Endothelial cell of umbilical vein (primary cell): ENCODE data around the gene COQ8A.

Experiments used
- CTCF ChIP-seq, 2 donors: IDR thresholded peaks; 1 replicate in 1 of 2; 2 replicates in 1 of 2; pipeline ENCODE4 v1.5.1; 2011; ENCODE audit warnings: low read length in 2 of 2, mild to moderate bottlenecking in 2 of 2, moderate library complexity in 2 of 2, control low read depth in 1 of 2, inconsistent platforms in 1 of 2, low read depth in 1 of 2; ENCODE audit not compliant: insufficient read depth in 1 of 2; ENCODE audit errors: extremely low read depth in 1 of 2
- EZH2 ChIP-seq: IDR thresholded peaks from 2 replicates; pipeline ENCODE4 v1.6.1; 2012; ENCODE audit warnings: borderline replicate concordance, low read depth, mild to moderate bottlenecking, moderate library complexity, low read length, inconsistent platforms; ENCODE audit not compliant: severe bottlenecking
- JUN ChIP-seq: IDR thresholded peaks from 2 replicates; pipeline ENCODE4 v1.6.1; 2011; ENCODE audit warnings: borderline replicate concordance, low read depth; ENCODE audit not compliant: insufficient read length, insufficient read depth
- MAX ChIP-seq: IDR thresholded peaks from 2 replicates; pipeline ENCODE4 v1.6.1; 2011; ENCODE audit not compliant: insufficient read depth, insufficient read length
- MYC ChIP-seq: IDR thresholded peaks from one replicate; pipeline ENCODE4 v1.6.1; 2011; ENCODE audit warnings: mild to moderate bottlenecking, low read depth, low read length
- POLR2A ChIP-seq: IDR thresholded peaks from 2 replicates; pipeline ENCODE4 v1.6.1; 2012; ENCODE audit warnings: low read depth, mild to moderate bottlenecking, control low read depth, low read length
- POLR2AphosphoS5 ChIP-seq: IDR thresholded peaks from 2 replicates; pipeline ENCODE4 v1.6.1; 2012; ENCODE audit warnings: low read depth, mild to moderate bottlenecking, control low read depth, low read length, moderate library complexity; ENCODE audit not compliant: insufficient read depth

- no peak for TF ChIP-seq CTCF (IDR thresholded peaks at IDR 0.05; ENCODE audit: extremely low read depth in 1 of 2, insufficient read depth in 1 of 2, low read depth in 1 of 2, low read length in 2 of 2)
- no peak for TF ChIP-seq POLR2AphosphoS5
- TF ChIP-seq POLR2A: no peak
- TF ChIP-seq MYC: no peak
- no peak for TF ChIP-seq JUN
- no peak for TF ChIP-seq EZH2
- TF ChIP-seq MAX: no peak
These were observed 41.3 kb downstream of the COQ8A start for GRCh38 chr1:226981386-226981817.
